Measurements from ENCODE around the gene MAST4.

Gene MAST4

GRCh38 chr5:66851306-66851705, 255.1 kb downstream of the MAST4 start:
- no peak for DNase-seq

- no peak for DNase-seq
These were observed 258.2 kb downstream of the MAST4 start for GRCh38 chr5:66854416-66854815.

DNA sequence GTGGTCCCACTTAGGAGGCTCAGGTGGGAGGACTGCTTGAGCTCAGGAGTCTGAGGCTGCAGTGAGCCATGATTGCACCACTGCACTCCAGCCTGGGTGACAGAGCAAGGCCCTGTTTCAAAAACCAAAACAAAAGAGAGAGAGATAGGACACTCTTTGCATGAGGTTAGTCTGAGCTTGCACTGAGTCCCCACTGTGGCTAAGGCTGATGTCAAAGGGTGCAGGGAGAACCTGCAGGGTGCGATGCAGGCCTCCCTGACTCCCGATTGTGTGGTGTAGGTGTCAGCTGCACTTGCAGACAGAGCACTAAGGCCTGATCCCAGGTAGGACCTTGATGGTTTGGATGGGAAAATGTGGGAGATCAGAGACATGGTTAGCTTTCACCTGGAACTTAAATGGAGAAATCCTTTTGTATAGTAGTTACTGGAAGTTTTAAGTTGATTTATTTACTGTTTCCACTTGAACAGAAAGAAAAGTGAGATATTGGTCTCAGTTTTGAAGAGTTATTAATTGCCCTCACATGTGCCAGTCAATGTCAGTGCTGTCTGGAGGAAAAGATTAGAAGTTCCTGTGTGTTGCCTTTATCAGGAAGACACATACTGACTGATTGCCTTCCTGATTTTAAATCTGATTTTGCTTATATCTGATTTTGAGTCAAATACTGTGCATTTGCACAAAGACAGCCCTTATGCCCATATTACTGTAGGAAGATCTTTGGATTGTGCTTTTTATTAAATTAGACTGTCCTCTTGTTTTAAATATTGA, 260.0 kb downstream of the MAST4 start:
- no peak for DNase-seq

DNA sequence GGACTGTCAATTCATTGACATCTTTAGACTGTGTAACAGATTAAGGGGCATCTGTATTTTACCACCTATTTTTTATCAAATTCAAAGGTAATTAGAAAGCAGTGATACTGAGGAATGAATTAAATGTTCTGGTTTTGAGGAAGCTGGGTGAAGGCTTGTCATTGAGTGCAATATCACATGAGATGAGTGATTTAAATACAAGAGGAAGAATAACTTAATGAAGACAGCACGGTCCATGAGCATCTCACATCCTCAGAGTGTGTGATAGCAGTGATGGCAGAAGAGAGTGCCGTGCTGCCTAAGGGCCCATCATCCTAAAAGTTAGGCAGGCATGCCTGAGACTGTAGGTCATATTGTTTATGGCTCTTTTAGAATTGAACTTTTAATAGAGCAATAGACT, 263.3 kb downstream of the MAST4 start:
- DNase-seq = no peak

GRCh38 chr5:66860199-66860975, 264.2 kb downstream of the MAST4 start:
- no peak for DNase-seq

DNA sequence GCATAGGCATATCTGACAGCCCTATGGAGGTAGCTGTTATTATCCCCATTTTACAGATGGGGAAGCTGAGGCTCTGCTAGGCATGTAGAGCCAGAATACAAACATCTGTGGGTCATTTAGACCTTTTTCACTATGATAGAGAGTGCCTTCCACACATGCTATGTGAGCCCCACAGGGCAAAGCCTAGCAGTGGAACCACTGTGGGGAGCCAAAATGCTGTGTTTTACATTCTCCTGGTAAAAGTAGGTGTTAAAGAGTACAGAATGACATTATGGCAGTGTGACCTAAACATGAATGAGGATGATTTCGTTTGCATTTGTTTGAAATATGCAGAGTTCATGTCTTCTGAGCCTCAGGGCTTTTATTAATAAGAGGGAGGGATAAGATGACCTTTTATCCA, 265.2 kb downstream of the MAST4 start:
- no peak for DNase-seq

DNA sequence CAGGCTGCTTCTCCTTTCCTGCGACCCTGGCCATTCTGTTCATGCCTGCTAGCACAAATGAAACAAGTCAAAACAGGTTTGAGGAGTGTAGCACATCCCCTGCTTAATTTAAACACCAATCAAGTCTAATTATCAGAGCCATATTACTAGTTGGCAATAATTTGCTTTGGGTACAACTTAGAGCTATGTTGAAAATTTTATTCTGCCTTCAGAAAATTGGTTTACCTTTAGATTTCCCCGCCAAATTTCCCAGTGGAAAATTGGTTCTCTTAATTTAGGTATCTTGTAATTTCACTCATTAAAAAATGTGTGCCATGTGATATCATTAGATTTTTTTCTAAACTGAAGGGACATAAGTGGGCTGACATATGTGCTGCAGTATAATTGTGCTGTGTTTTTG, 265.8 kb downstream of the MAST4 start:
- no peak for DNase-seq

DNA sequence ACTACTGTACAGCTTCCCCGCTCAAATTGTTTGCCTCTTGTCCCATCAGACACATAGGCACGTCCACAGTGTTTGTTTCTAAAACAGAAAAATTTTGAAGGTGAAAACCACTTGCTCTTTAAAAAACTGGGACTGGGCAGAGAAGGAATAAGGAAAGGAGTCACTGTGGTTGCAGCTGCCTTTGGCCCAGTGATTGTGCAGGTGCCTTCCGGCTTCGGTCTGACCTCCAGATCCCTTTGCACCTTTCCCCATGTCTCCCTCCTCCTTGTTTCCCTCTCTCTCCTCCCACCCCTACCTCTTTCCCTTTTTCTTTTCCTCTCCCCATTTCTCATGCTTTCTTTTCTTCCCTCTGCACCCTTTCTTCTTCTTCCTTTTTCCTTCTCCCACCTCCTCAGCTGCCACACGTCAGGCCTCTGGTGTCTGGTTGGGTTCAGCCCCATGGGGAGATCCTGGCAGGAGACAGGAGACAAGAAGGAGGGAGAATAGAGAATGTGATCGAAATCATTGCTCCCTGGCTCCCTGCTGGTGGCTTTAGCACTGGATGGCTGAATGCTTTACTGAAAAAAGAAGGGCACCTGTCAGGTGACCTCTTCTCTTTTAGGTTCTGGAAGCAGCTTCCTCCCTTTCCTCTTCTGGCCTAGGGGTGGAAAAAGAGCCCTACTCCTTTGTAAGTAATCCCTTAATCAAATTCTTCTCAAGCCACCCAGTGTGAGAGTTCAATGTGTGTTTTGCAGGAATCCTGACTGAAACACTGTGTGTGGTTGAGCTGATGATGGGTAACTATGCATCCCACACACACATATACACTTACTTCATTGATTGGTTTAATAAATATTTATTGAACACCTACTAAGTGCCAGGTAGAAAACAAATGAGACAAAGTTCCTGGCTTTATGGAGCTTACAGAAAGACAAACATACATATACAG, 267.3 kb downstream of the MAST4 start:
- DNase-seq = no peak

GRCh38 chr5:66864240-66864884, 268.2 kb downstream of the MAST4 start:
- peak in 1 of 2 experiments; percentile 1 for DNase-seq

DNA sequence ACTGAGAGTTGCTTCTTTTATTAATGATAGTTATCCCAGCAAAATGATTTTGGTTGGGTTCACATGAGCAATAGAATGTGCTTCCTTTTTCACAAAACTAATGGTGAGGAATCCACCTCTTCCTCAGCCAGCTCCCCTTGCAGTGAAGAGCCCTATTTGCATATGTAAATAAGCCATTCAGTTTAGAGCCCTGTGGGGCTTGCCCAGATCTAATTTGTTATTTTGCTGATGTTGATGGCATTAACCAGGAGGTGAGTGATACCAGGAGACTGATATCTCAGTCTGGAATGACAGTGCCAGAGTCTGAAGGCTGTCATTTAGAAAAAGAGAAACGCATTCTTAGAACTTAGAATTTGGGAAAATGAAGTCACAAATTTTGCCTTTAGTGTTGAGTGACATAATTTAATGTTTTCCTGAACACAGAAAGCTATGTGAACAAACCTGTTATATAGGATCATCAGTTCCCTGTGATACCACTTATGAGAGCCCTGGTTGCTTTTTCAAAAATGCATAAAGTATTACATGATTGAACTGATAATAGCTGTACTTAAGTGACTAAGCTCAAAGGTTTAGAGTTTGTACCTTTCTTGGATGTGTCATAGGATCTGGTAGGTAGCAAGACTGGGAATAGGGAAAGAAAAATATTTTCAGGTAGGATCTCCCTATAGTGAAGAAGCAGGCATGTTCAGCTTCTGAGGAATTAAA, 271.6 kb downstream of the MAST4 start:
- DNase-seq = no peak

- DNase-seq = no peak
These were observed 273.2 kb downstream of the MAST4 start for GRCh38 chr5:66869347-66869746.

DNA sequence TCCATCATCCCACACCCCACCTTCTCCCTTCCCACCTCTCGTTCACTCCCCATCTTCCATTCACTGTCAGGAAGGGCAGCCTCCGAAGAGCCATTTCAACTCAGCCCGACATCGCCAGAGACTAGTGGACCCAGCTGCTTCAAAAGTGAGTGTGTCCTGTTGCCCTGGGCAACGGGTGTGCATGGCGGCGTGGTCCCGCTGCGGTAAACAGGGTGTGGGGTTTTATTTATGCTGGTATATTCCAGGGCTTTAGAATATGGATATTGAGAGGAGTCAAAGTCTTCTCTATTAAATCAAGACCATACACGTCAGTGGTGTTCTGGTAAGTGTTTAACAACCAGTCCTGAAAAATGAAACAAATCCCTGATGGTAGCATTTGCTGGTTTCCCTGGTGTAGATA, 274.5 kb downstream of the MAST4 start:
- no peak for DNase-seq

GRCh38 chr5:66871651-66872050, 275.5 kb downstream of the MAST4 start:
- DNase-seq = no peak

GRCh38 chr5:66872736-66873331, 276.6 kb downstream of the MAST4 start:
- DNase-seq = no peak

GRCh38 chr5:66874004-66874403, 277.8 kb downstream of the MAST4 start:
- DNase-seq = no peak

DNA sequence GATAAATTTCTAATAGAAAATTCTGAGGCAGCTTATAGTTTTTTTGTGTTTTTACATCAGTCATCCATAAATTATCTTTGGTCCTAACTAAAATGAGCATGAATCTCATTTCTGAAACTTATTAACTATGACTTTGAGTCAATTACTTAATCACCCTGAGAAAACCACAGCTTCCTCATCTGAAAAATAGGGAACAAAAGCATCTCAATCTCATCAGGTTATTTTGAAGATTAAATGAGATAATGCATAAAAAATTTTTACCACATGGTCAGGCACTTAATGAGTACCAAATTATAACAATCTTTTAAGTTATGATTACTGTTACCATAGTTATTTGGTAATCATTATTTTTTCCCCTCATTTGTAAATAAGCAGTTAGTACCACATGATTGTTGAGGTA, 279.1 kb downstream of the MAST4 start:
- DNase-seq = no peak

- no peak for DNase-seq
These were observed 280.1 kb downstream of the MAST4 start for GRCh38 chr5:66876266-66876807.

GRCh38 chr5:66877843-66878242, 281.6 kb downstream of the MAST4 start:
- no peak for DNase-seq

DNA sequence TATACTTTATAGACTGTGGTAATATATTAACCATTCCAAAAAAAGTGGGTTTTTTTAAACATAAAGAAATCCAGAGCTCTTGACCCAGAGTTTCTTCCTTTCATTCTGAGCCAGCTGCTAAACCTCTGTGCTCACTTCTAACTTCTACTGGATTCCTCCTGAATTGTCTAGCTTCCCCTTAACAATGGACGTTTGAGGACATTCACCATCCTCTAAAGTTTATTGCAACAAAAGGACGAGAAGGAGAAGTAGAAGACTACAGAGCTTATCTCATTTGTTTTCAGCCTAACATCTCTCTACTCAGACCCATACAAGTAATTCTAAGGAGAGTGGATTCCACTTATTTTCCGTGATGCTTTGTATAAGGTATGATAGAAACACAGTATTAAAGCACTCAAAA, 284.2 kb downstream of the MAST4 start:
- DNase-seq = no peak

DNA sequence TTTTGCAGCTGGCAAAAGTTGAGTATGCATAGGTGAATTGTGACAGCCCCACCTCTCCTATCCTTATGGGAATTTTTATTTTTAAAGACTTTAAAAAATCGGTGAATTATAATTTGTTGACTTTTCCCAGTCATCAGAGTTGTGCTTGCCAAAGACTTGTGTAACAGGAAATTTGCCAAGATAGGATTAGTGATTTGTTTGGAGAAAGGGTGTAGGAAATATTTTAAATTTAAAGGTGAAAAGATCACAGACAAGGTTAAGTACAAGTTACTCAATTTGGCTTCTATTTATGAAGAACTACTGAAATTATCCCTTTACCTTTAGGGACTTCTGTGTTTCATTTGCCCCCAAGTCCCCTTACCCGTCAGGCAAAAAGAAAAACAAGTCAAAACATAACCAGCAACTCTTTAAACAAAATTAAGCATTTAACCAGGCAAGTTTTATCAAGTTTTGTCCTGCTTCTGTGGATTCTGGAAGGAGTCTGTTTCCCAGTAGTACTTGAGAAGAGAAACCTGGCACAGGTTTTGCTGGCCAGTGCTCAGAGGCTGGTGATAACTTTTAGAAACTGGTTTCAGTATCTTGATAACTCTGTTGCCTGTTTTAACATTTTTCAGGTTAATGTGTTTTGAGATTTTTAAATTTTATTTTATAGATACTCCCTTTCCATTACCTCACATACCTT, 285.4 kb downstream of the MAST4 start:
- no peak for DNase-seq
